Right kidney (tissue), 1 donor: Measurements from ENCODE around the gene RAB10.
A peak's percentile ranks its signal among the peaks of the same experiment; 100 is the strongest.
"Not testable (repeated sequence)": the region's sequence is repeated elsewhere in the genome, so short reads cannot be mapped to it uniquely, and the experiment has no call there.

Experiments
- DNase-seq: peaks from one replicate; pipeline ENCODE4 v3.0.0-alpha.2; 2016

Gene RAB10

GRCh38 chr2:26150243-26150642 lies 116.4 kb downstream of the RAB10 start:
- no peak for DNase-seq

- DNase-seq, result no peak
These were observed 123.7 kb downstream of the RAB10 start for GRCh38 chr2:26157580-26157979.

- DNase-seq, result no peak
These were observed 128.0 kb downstream of the RAB10 start for GRCh38 chr2:26161926-26162325.

- DNase-seq, result no peak
These were observed 129.1 kb downstream of the RAB10 start for GRCh38 chr2:26162963-26163362.

- no peak for DNase-seq
These were observed 130.3 kb downstream of the RAB10 start for GRCh38 chr2:26164231-26164630.

- DNase-seq, result no peak
These were observed 130.8 kb downstream of the RAB10 start for GRCh38 chr2:26164641-26165211.

GRCh38 chr2:26165403-26165802 lies 131.5 kb downstream of the RAB10 start:
- no peak for DNase-seq

GRCh38 chr2:26166541-26166940 lies 132.7 kb downstream of the RAB10 start:
- not testable (repeated sequence) for DNase-seq

GRCh38 chr2:26168785-26169184 lies 134.9 kb downstream of the RAB10 start:
- DNase-seq, result no peak

- DNase-seq, result no peak
These were observed 135.3 kb downstream of the RAB10 start for GRCh38 chr2:26169226-26169625.

GRCh38 chr2:26169681-26170414 lies 136.0 kb downstream of the RAB10 start:
- no peak for DNase-seq

- no peak for DNase-seq
These were observed 136.9 kb downstream of the RAB10 start for GRCh38 chr2:26170795-26171194.

GRCh38 chr2:26172189-26172870 lies 138.4 kb downstream of the RAB10 start:
- peak; percentile 56 for DNase-seq

GRCh38 chr2:26172871-26173775 lies 139.2 kb downstream of the RAB10 start, which contains the start of gene GAREM2:
TSS of gene GAREM2 (plus strand) at chr2:26173088. CDS start at chr2:26173221, 133 bp downstream.
- DNase-seq, result peak; percentile 63

GRCh38 chr2:26173776-26174482 lies 140.0 kb downstream of the RAB10 start:
- DNase-seq, result no peak

GRCh38 chr2:26174691-26175465 lies 141.0 kb downstream of the RAB10 start:
- DNase-seq, result no peak

GRCh38 chr2:26175466-26176278 lies 141.8 kb downstream of the RAB10 start:
- no peak for DNase-seq

- DNase-seq, result no peak
These were observed 142.4 kb downstream of the RAB10 start for GRCh38 chr2:26176279-26176615.

- no peak for DNase-seq
These were observed 143.2 kb downstream of the RAB10 start for GRCh38 chr2:26177122-26177521.

- DNase-seq, result no peak
These were observed 144.4 kb downstream of the RAB10 start for GRCh38 chr2:26178246-26178645.
